Osteoblast (primary cell): Measurements from ENCODE around the gene KMT5C. TPM values are rescaled to one million over a fixed set of nuclear protein-coding genes. Genes with fewer than 3 reads are reported as not detected.

Source experiments
- DNase-seq: peaks from one replicate; pipeline ENCODE4 v3.0.0; 2011; ENCODE audit warnings: low spot score, mixed read lengths; ENCODE audit not compliant: insufficient read length; ENCODE audit errors: missing footprints
- H2AFZ ChIP-seq: 2 replicates; pipeline ENCODE4 v1.6.0; 2011; ENCODE audit warnings: mild to moderate bottlenecking, low read length
- H3K27ac ChIP-seq: 2 replicates; pipeline ENCODE4 v1.5.1; 2011; ENCODE audit warnings: mild to moderate bottlenecking, low read depth, low read length, moderate library complexity
- H3K27me3 ChIP-seq: 2 replicates; pipeline ENCODE4 v1.6.0; 2012; ENCODE audit warnings: mild to moderate bottlenecking, control low read depth, inconsistent platforms, low read length, moderate library complexity; ENCODE audit not compliant: insufficient read depth
- H3K36me3 ChIP-seq: 2 replicates; pipeline ENCODE4 v1.5.1; 2011; ENCODE audit warnings: mild to moderate bottlenecking, low read length, control low read depth, moderate library complexity; ENCODE audit not compliant: insufficient read depth
- H3K4me1 ChIP-seq: 2 replicates; pipeline ENCODE4 v1.5.1; 2011; ENCODE audit warnings: mild to moderate bottlenecking, low read length, control low read depth, moderate library complexity; ENCODE audit not compliant: insufficient read depth
- H3K4me2 ChIP-seq: 2 replicates; pipeline ENCODE4 v1.6.0; 2011; ENCODE audit warnings: mild to moderate bottlenecking, low read length; ENCODE audit not compliant: insufficient read depth
- H3K4me3 ChIP-seq: fragments of 200-600 bp; sonication (generic); 3 replicates; pipeline ENCODE4 v1.5.1; 2012; ENCODE audit warnings: mild to moderate bottlenecking, low read length, inconsistent platforms; ENCODE audit not compliant: insufficient read depth
- H3K79me2 ChIP-seq: 2 replicates; pipeline ENCODE4 v1.6.0; 2012; ENCODE audit warnings: mild to moderate bottlenecking, low read length, control low read depth, inconsistent platforms; ENCODE audit not compliant: insufficient read depth
- H3K9me3 ChIP-seq: 2 replicates; pipeline ENCODE4 v1.5.1; 2011; ENCODE audit warnings: low read depth, low read length, control low read depth
- H4K20me1 ChIP-seq: 2 replicates; pipeline ENCODE4 v1.6.0; 2012; ENCODE audit warnings: mild to moderate bottlenecking, low read length, control low read depth; ENCODE audit not compliant: insufficient read depth
- CTCF ChIP-seq: IDR thresholded peaks from 2 replicates; pipeline ENCODE4 v1.5.1; 2011; ENCODE audit warnings: mild to moderate bottlenecking, low read depth, low read length, moderate library complexity; ENCODE audit errors: extremely low read depth
- total RNA-seq: library from RNA; depleted of rRNA; stranded (reverse); fragments of >200 nt; gene quantifications from 2 replicates; pipeline ENCODE4 v1.2.3, GENCODE V29; 2012

KMT5C gene
- total RNA-seq, 1 donor, result 10.9 TPM

- H4K20me1 ChIP-seq, result no peaks in the 10 kb centered on the region
- no peaks in the 10 kb centered on the region for H3K27me3 ChIP-seq
- peak within 1 kb of the TSS; percentile 51 for H3K27ac ChIP-seq
- no peaks in the 10 kb centered on the region for H3K9me3 ChIP-seq
- peak within 1 kb of the TSS; percentile 77 for H3K4me3 ChIP-seq
- peaks cover 6% of the 10 kb centered on the region for H3K36me3 ChIP-seq
- H3K4me2 ChIP-seq, result peak within 1 kb of the TSS; percentile 79
- H3K79me2 ChIP-seq, result no peaks in the 10 kb centered on the region
- TF ChIP-seq CTCF, result no peak
- peak; percentile 100 for DNase-seq
- H3K4me1 ChIP-seq, result peaks cover 21% of the 10 kb centered on the region
- H2AFZ ChIP-seq, result peak within 1 kb of the TSS; percentile 51
Observed at GRCh38 chr19:55370305-55370988, 30.8 kb downstream of the KMT5C start, which contains the start of gene IL11. TSS of gene IL11 (minus strand) at chr19:55370463. CDS start at chr19:55370310, 153 bp downstream.

DNA sequence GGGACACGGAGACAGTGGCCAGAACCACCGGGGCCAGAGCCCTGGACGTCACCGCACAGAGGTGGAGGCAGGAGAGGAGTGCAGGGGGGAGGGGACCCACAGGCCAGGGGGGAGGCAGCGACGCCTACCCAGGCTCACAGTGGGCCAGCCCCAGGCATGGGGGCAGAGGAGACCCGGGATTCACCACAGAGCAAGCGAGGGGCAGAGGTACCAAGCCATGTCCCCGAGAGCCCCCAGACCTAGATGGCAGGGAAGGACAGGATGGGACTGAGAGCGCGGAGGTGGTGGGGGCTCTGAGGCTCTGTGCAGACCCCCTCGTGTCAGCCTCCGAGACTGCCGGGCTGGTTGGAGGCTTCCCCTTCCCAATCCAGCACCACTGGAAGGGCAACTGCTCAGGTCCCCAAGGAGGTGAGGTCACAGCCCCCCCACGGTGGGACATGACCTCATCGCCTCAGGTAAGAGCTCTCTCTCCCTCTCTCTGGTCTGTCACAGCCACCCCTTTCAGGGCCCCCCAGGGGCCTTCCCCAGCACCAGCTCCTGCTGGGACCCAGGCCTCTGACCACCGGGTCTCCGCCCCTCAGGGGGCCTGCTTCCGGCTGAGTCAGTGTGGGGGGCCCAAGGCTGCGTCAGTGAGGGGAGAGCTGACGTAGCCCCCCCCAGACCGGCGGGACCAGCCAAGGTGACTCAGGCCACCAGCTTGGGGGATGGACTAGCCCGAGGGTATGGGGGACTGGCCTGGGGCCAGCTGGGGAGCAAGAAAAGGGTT, 32.8 kb downstream of the KMT5C start:
- no peaks in the 10 kb centered on the region for H3K36me3 ChIP-seq
- H3K27ac ChIP-seq, result peak overlapping the region; percentile 8
- peaks cover 21% of the 10 kb centered on the region for H3K4me1 ChIP-seq
- no peaks in the 10 kb centered on the region for H4K20me1 ChIP-seq
- H3K79me2 ChIP-seq, result no peaks in the 10 kb centered on the region
- TF ChIP-seq CTCF, result no peak
- no peak overlapping the region for H2AFZ ChIP-seq
- no peak overlapping the region for H3K4me2 ChIP-seq
- H3K27me3 ChIP-seq, result no peaks in the 10 kb centered on the region
- no peak overlapping the region for H3K4me3 ChIP-seq
- no peaks in the 10 kb centered on the region for H3K9me3 ChIP-seq
- DNase-seq, result no peak

DNA sequence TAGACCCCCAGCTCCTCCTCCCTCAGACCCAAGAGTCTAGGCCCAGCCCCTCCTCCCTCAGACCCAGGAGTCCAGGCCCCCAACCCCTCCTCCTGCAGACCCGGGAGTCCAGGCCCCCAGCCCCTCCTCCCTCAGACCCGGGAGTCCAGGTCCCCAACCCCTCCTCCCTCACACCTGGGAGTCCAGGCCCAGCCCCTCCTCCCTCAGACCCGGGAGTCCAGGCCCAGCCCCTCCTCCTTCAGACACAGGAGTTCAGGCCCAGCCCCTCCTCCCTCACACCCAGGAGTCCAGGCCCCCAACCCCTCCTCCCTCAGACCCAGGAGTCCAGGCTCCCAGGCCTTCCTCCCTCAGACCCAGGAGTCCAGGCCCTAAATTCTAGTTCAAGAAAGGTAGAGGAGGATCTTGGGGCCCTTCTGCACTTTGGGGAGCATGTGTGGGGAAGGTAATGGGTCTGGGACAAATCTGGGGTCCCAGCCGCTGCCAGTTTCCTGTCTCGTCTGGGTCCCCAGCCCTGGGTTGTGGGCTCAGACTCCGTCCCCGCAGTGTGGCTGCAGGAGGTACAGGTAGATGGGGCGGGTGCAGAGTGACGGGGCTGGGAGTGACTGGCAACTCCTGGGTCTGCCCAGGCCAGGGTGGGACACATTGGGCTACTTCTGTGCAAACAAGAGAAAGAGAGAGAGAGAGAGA, 33.8 kb downstream of the KMT5C start:
- H3K4me3 ChIP-seq, result no peak overlapping the region
- H3K9me3 ChIP-seq, result no peaks in the 10 kb centered on the region
- no peaks in the 10 kb centered on the region for H3K36me3 ChIP-seq
- H2AFZ ChIP-seq, result peak overlapping the region; percentile 74
- peaks cover 21% of the 10 kb centered on the region for H3K4me1 ChIP-seq
- peak overlapping the region; percentile 66 for H3K27ac ChIP-seq
- no peaks in the 10 kb centered on the region for H3K27me3 ChIP-seq
- TF ChIP-seq CTCF, result no peak
- no peaks in the 10 kb centered on the region for H4K20me1 ChIP-seq
- H3K4me2 ChIP-seq, result no peak overlapping the region
- no peak for DNase-seq
- H3K79me2 ChIP-seq, result no peaks in the 10 kb centered on the region
